ENCODE measurements around the gene ZFPM1.

DNA sequence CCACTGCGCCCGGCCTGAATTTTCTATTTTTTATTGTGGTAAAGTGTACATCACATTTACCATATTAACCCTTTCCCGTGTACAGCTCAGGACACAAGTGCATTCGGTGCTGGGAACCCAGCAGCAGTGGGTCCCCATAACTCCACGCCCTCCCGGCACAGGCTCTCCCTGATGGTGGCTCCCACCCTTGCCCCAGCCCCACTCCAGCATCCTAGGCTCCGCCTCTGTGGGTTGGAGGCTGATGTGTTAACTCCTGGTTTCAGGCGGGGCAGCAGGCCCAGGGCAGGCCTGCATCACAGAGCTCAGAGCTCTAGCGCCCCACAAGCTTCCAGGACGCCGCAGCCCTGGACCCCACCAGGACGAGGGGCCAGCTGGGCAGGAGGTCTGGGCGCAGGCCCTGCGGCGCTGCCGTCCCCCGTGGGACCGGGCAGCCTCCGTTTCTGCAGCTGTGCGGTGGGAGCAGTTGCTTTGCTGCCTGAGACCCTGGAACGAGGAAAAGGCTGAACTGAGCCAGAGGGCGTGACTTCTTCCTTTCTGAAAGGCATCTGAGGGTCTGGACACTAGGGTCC lies 19.6 kb downstream of the ZFPM1 start:
- TF ChIP-seq, protein P1, sequence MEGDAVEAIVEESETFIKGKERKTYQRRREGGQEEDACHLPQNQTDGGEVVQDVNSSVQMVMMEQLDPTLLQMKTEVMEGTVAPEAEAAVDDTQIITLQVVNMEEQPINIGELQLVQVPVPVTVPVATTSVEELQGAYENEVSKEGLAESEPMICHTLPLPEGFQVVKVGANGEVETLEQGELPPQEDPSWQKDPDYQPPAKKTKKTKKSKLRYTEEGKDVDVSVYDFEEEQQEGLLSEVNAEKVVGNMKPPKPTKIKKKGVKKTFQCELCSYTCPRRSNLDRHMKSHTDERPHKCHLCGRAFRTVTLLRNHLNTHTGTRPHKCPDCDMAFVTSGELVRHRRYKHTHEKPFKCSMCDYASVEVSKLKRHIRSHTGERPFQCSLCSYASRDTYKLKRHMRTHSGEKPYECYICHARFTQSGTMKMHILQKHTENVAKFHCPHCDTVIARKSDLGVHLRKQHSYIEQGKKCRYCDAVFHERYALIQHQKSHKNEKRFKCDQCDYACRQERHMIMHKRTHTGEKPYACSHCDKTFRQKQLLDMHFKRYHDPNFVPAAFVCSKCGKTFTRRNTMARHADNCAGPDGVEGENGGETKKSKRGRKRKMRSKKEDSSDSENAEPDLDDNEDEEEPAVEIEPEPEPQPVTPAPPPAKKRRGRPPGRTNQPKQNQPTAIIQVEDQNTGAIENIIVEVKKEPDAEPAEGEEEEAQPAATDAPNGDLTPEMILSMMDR (IDR thresholded peaks at IDR 0.05): no peak
- no peak for TF ChIP-seq POLR2A (IDR thresholded peaks at IDR 0.05)
